Measurements from ENCODE around the gene CDKN2D. TPM values are rescaled to one million over a fixed set of nuclear protein-coding genes. Genes with fewer than 3 reads are reported as not detected.
A peak's percentile ranks its signal among the peaks of the same experiment; 100 is the strongest.

Gene CDKN2D
- total RNA-seq, 1 donor from 2014 or later, result 12.0 TPM

GRCh38 chr19:10587022-10587838, 18.5 kb upstream of the CDKN2D start, which contains the start of gene AP1M2:
Gene AP1M2 (minus strand): TSS chr19:10587312. CDS start chr19:10587231, 81 bp downstream.
- Mint-ChIP-seq H3K27me3 (ENCODE audit: low read depth) (peaks cover 15% of the 10 kb centered on the region), H3K4me1 (ENCODE audit: low read depth) (no peaks in the 10 kb centered on the region), H3K4me3 (ENCODE audit: unreplicated experiment) (no peak within 1 kb of the TSS), H3K36me3 (ENCODE audit: low read depth) (peaks cover 6% of the 10 kb centered on the region), H3K27ac (ENCODE audit: unreplicated experiment) (no peak within 1 kb of the TSS), H3K9me3 (ENCODE audit: low read depth) (no peaks in the 10 kb centered on the region)
- no peak for DNase-seq (ENCODE audit: low spot score)
- TF ChIP-seq CTCF (IDR thresholded peaks at IDR 0.05), result no peak

GRCh38 chr19:10586396-10586795, 17.6 kb upstream of the CDKN2D start:
- H3K27me3 Mint-ChIP-seq (ENCODE audit: low read depth), result peaks cover 15% of the 10 kb centered on the region

GRCh38 chr19:10583036-10583776, 14.4 kb upstream of the CDKN2D start:
- no peak for TF ChIP-seq CTCF (IDR thresholded peaks at IDR 0.05)
- DNase-seq (ENCODE audit: low spot score), result no peak
- no peaks in the 10 kb centered on the region for H3K9me3 Mint-ChIP-seq (ENCODE audit: low read depth)

More at GRCh38 chr19:10586396-10586795, 17.6 kb upstream of the CDKN2D start:
- no peak for TF ChIP-seq CTCF (IDR thresholded peaks at IDR 0.05)
- no peak for DNase-seq (ENCODE audit: low spot score)
- Mint-ChIP-seq H3K27ac (ENCODE audit: unreplicated experiment) (no peak overlapping the region), H3K4me3 (ENCODE audit: unreplicated experiment) (no peak overlapping the region), H3K36me3 (ENCODE audit: low read depth) (peaks cover 6% of the 10 kb centered on the region), H3K9me3 (ENCODE audit: low read depth) (no peaks in the 10 kb centered on the region), H3K4me1 (ENCODE audit: low read depth) (no peaks in the 10 kb centered on the region)

GRCh38 chr19:10582091-10582490, 13.3 kb upstream of the CDKN2D start:
- H3K27me3 Mint-ChIP-seq (ENCODE audit: low read depth), result peaks cover 7% of the 10 kb centered on the region
- no peaks in the 10 kb centered on the region for H3K36me3 Mint-ChIP-seq (ENCODE audit: low read depth)
- no peak for DNase-seq (ENCODE audit: low spot score)
- H3K4me3 Mint-ChIP-seq (ENCODE audit: unreplicated experiment), result no peak overlapping the region
- peaks cover 5% of the 10 kb centered on the region for H3K4me1 Mint-ChIP-seq (ENCODE audit: low read depth)
- no peak overlapping the region for H3K27ac Mint-ChIP-seq (ENCODE audit: unreplicated experiment)
- TF ChIP-seq CTCF (IDR thresholded peaks at IDR 0.05), result no peak
- H3K9me3 Mint-ChIP-seq (ENCODE audit: low read depth), result no peaks in the 10 kb centered on the region

More at GRCh38 chr19:10583036-10583776, 14.4 kb upstream of the CDKN2D start:
- no peak overlapping the region for H3K4me3 Mint-ChIP-seq (ENCODE audit: unreplicated experiment)
- H3K36me3 Mint-ChIP-seq (ENCODE audit: low read depth), result peaks cover 6% of the 10 kb centered on the region
- peaks cover 15% of the 10 kb centered on the region for H3K27me3 Mint-ChIP-seq (ENCODE audit: low read depth)
- H3K4me1 Mint-ChIP-seq (ENCODE audit: low read depth), result peaks cover 3% of the 10 kb centered on the region
- H3K27ac Mint-ChIP-seq (ENCODE audit: unreplicated experiment), result no peak overlapping the region

- H3K4me3 Mint-ChIP-seq (ENCODE audit: unreplicated experiment), result peak overlapping the region; percentile 29
- TF ChIP-seq CTCF (IDR thresholded peaks at IDR 0.05), result peak; percentile 99
- no peaks in the 10 kb centered on the region for H3K36me3 Mint-ChIP-seq (ENCODE audit: low read depth)
- no peaks in the 10 kb centered on the region for H3K27me3 Mint-ChIP-seq (ENCODE audit: low read depth)
- H3K4me1 Mint-ChIP-seq (ENCODE audit: low read depth), result peaks cover 7% of the 10 kb centered on the region
- no peaks in the 10 kb centered on the region for H3K9me3 Mint-ChIP-seq (ENCODE audit: low read depth)
- no peak overlapping the region for H3K27ac Mint-ChIP-seq (ENCODE audit: unreplicated experiment)
- DNase-seq (ENCODE audit: low spot score), result no peak
Observed at GRCh38 chr19:10580979-10581631, 12.3 kb upstream of the CDKN2D start.
